DOHH2 (cell line): ENCODE results near the gene WNT3A.

Experiments used
- H3F3A ChIP-seq: fragments of 200-600 bp; sonication (generic), shearing (Covaris generic); 2 replicates; pipeline ENCODE4 v1.6.0; 2016; ENCODE audit warnings: antibody characterized with exemption, mild to moderate bottlenecking; ENCODE audit not compliant: control insufficient read depth, insufficient read depth
- H3K27ac ChIP-seq: fragments of 200-600 bp; sonication (generic); 2 replicates; pipeline ENCODE4 v1.5.1; 2014; ENCODE audit warnings: low read depth, mild to moderate bottlenecking, low read length, moderate library complexity
- H3K27me3 ChIP-seq: fragments of 200-600 bp; sonication (generic); 2 replicates; pipeline ENCODE4 v1.6.1; 2014; ENCODE audit warnings: mild to moderate bottlenecking, low read length, mixed read lengths; ENCODE audit not compliant: control insufficient read depth
- H3K36me3 ChIP-seq: fragments of 200-600 bp; sonication (generic); 2 replicates; pipeline ENCODE4 v1.6.1; 2014; ENCODE audit warnings: mild to moderate bottlenecking, low read length, moderate library complexity, mixed read lengths; ENCODE audit not compliant: control insufficient read depth
- H3K4me1 ChIP-seq: fragments of 200-600 bp; sonication (generic); 2 replicates; pipeline ENCODE4 v1.6.1; 2014; ENCODE audit warnings: mild to moderate bottlenecking, low read length, mixed read lengths; ENCODE audit not compliant: control insufficient read depth
- H3K4me2 ChIP-seq: fragments of 200-600 bp; sonication (generic); 2 replicates; pipeline ENCODE4 v1.6.0; 2014; ENCODE audit warnings: mild to moderate bottlenecking, low read length, moderate library complexity
- H3K4me3 ChIP-seq: fragments of 200-600 bp; sonication (generic); 2 replicates; pipeline ENCODE4 v1.5.1; 2014; ENCODE audit warnings: mild to moderate bottlenecking, low read length, mixed read lengths
- H3K79me2 ChIP-seq: fragments of 200-600 bp; sonication (generic); 2 replicates; pipeline ENCODE4 v1.6.1; 2014; ENCODE audit warnings: mild to moderate bottlenecking, low read length, mixed read lengths; ENCODE audit not compliant: control insufficient read depth
- H3K9me2 ChIP-seq: fragments of 200-600 bp; sonication (generic); replicated peaks from 2 replicates; pipeline ENCODE4 v1.6.1; 2014; ENCODE audit warnings: mild to moderate bottlenecking, low read length, mixed read lengths; ENCODE audit not compliant: control insufficient read depth
- H3K9me3 ChIP-seq: fragments of 200-600 bp; sonication (generic); 2 replicates; pipeline ENCODE4 v1.6.1; 2014; ENCODE audit warnings: antibody characterized with exemption, low read length, mixed read lengths; ENCODE audit not compliant: control insufficient read depth, insufficient read depth
- H4K20me1 ChIP-seq: fragments of 200-600 bp; sonication (generic); 2 replicates; pipeline ENCODE4 v1.6.0; 2014; ENCODE audit warnings: low read depth, mild to moderate bottlenecking, antibody characterized with exemption, low read length, moderate library complexity; ENCODE audit not compliant: control insufficient read depth, insufficient read depth
- CTCF ChIP-seq: fragments of 200-600 bp; sonication (generic); IDR thresholded peaks from one replicate; pipeline ENCODE4 v1.5.1; 2014; ENCODE audit warnings: antibody characterized with exemption, mild to moderate bottlenecking, low read depth, low read length; ENCODE audit not compliant: poor library complexity, severe bottlenecking
- EZH2phosphoT487 ChIP-seq: fragments of 200-600 bp; sonication (generic); IDR thresholded peaks from 2 replicates; pipeline ENCODE4 v1.6.1; 2017; ENCODE audit warnings: borderline replicate concordance, mild to moderate bottlenecking, antibody characterized with exemption, low read length, moderate library complexity, mixed read lengths

The WNT3A gene

GRCh38 chr1:228068359-228068758 is 61.6 kb downstream of the WNT3A start:
- 0 out of 2 replicates have a peak, but pooled peaks cover 3% of the 10 kb centered on the region for H3K27me3 ChIP-seq

DNA sequence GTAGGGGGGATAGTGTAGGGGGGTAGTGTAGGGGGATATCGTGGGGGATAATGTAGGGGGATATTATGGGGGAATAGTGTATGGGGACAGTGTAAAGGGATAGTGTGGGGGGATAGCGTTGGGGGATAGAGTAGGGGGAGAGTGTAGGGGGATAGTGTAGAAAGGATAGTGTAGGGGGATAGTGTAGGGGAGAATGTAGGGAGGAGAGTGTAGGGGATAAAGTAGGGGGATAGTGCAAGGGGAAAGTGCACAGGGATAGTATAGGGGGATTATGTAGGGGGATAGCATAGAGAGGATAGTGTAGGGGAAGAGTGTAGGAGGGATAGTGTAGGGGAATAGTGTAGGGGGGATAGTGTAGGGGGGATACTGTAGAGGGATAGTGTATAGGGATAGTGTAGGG is 63.4 kb downstream of the WNT3A start:
- Histone ChIP-seq H3K4me1 (0 out of 2 replicates have a peak, but pooled peaks cover 3% of the 10 kb centered on the region), H3K36me3 (no peaks in the 10 kb centered on the region), H3F3A (no peaks in the 10 kb centered on the region; the same call in 1 of the 2 replicates), H3K79me2 (no peaks in the 10 kb centered on the region), H3K9me2 (no peaks in the 10 kb centered on the region), H3K9me3 (no peaks in the 10 kb centered on the region), H3K4me3 (no peak overlapping the region), H4K20me1 (peaks cover 8% of the 10 kb centered on the region; the same call in 1 of the 2 replicates), H3K4me2 (no peak overlapping the region), H3K27me3 (0 out of 2 replicates have a peak, but pooled peaks cover 3% of the 10 kb centered on the region), H3K27ac (no peak overlapping the region)
- TF ChIP-seq EZH2phosphoT487: no peak
- TF ChIP-seq CTCF: no peak

More at GRCh38 chr1:228068359-228068758, 61.6 kb downstream of the WNT3A start:
- Histone ChIP-seq H3K4me2 (no peak overlapping the region), H3K9me2 (no peaks in the 10 kb centered on the region), H3K4me1 (no peaks in the 10 kb centered on the region), H3K36me3 (no peaks in the 10 kb centered on the region), H3K27ac (no peak overlapping the region), H3K9me3 (no peaks in the 10 kb centered on the region), H3K79me2 (no peaks in the 10 kb centered on the region), H3F3A (no peaks in the 10 kb centered on the region), H3K4me3 (no peak overlapping the region), H4K20me1 (no peaks in the 10 kb centered on the region)
- no peak for TF ChIP-seq CTCF
- TF ChIP-seq EZH2phosphoT487: no peak

DNA sequence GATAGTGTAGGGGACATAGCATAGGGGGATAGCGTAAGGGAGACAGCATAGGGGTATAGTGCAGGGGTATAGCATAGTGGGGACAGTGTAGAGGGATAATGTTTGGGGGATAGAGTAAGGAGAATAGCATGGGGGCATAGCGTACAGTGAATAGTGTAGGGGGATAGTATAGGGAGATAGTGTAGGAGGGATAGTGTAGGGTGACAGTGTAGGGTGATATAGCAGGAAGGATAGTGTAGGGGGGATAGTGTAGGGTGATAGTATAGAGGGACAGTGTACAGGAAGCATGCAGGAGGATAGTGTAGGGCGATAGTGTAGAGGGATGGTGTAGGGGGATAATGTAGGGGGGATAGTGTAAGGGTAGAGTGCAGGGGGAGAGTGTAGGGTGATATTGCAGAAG is 64.1 kb downstream of the WNT3A start:
- Histone ChIP-seq H3K4me3 (no peak overlapping the region), H3K4me1 (0 out of 2 replicates have a peak, but pooled peaks cover 3% of the 10 kb centered on the region), H3K27ac (no peak overlapping the region), H3K9me2 (no peaks in the 10 kb centered on the region), H4K20me1 (peaks cover 12% of the 10 kb centered on the region; the same call in 1 of the 2 replicates), H3K9me3 (no peaks in the 10 kb centered on the region), H3K36me3 (no peaks in the 10 kb centered on the region), H3K27me3 (peaks cover 7% of the 10 kb centered on the region; the same call in 1 of the 2 replicates), H3K4me2 (no peak overlapping the region), H3F3A (no peaks in the 10 kb centered on the region; the same call in 1 of the 2 replicates), H3K79me2 (no peaks in the 10 kb centered on the region)
- no peak for TF ChIP-seq CTCF
- no peak for TF ChIP-seq EZH2phosphoT487
